Duodenal mucosa (tissue), 2 donors: ENCODE measurements around the gene NEURL1B.
A peak's percentile ranks its signal among the peaks of the same experiment; 100 is the strongest.

Experiments used
- H3K27ac ChIP-seq: one replicate; pipeline ENCODE4 v1.7.0; 2013; ENCODE audit warnings: low read depth, low read length
- H3K27me3 ChIP-seq, 2 donors: one replicate each; pipeline ENCODE4 v1.7.0; 2013; ENCODE audit warnings: low read length in 2 of 2, control low read depth in 1 of 2; ENCODE audit not compliant: insufficient read depth in 2 of 2, control insufficient read depth in 1 of 2
- H3K36me3 ChIP-seq, 2 donors: one replicate each; pipeline ENCODE4 v1.7.0; 2013; ENCODE audit warnings: low read length in 2 of 2, control low read depth in 1 of 2; ENCODE audit not compliant: insufficient read depth in 2 of 2, control insufficient read depth in 1 of 2
- H3K4me1 ChIP-seq, 2 donors: one replicate each; pipeline ENCODE4 v1.7.0; 2013; ENCODE audit warnings: low read length in 2 of 2, control low read depth in 1 of 2; ENCODE audit not compliant: insufficient read depth in 2 of 2, control insufficient read depth in 1 of 2
- H3K4me3 ChIP-seq, 2 donors: one replicate each; pipeline ENCODE4 v1.7.0; 2013; ENCODE audit warnings: low read length in 2 of 2, low read depth in 1 of 2
- H3K9ac ChIP-seq, 2 donors: one replicate each; pipeline ENCODE4 v1.7.0; 2013; ENCODE audit warnings: low read length in 2 of 2, low read depth in 1 of 2
- H3K9me3 ChIP-seq, 2 donors: one replicate each; pipeline ENCODE4 v1.7.0; 2013; ENCODE audit warnings: low read length in 2 of 2, control low read depth in 1 of 2; ENCODE audit not compliant: control insufficient read depth in 1 of 2

NEURL1B gene

GRCh38 chr5:172640822-172641358 is at the start of gene NEURL1B:
TSS of gene NEURL1B (plus strand) at chr5:172641263. CDS start at chr5:172641407, 144 bp downstream.
- Histone ChIP-seq H3K36me3 (no peaks in the 10 kb centered on the region), H3K4me3 (peak within 1 kb of the TSS; percentile 58 to 74), H3K27ac (peak within 1 kb of the TSS; percentile 39), H3K27me3 (no peaks in the 10 kb centered on the region), H3K9ac (peak within 1 kb of the TSS; percentile 63 to 65), H3K9me3 (no peaks in the 10 kb centered on the region), H3K4me1 (peaks cover 45 to 70% of the 10 kb centered on the region in 2 donors)

GRCh38 chr5:172591636-172592035 is 49.4 kb upstream of the NEURL1B start:
- H3K4me1 ChIP-seq = no peaks in the 10 kb centered on the region
- no peak overlapping the region for H3K4me3 ChIP-seq
- no peak overlapping the region for H3K9ac ChIP-seq
- no peaks in the 10 kb centered on the region for H3K36me3 ChIP-seq
- H3K9me3 ChIP-seq = no peaks in the 10 kb centered on the region
- H3K27me3 ChIP-seq = no peaks in the 10 kb centered on the region
- no peak overlapping the region for H3K27ac ChIP-seq

GRCh38 chr5:172592881-172593280 is 48.2 kb upstream of the NEURL1B start:
- Histone ChIP-seq H3K4me1 (no peaks in the 10 kb centered on the region), H3K27ac (no peak overlapping the region)

GRCh38 chr5:172593306-172593705 is 47.8 kb upstream of the NEURL1B start:
- no peak overlapping the region for H3K9ac ChIP-seq
- no peaks in the 10 kb centered on the region for H3K4me1 ChIP-seq
- no peaks in the 10 kb centered on the region for H3K36me3 ChIP-seq
- H3K4me3 ChIP-seq = no peak overlapping the region
- no peaks in the 10 kb centered on the region for H3K27me3 ChIP-seq
- no peaks in the 10 kb centered on the region for H3K9me3 ChIP-seq
- no peak overlapping the region for H3K27ac ChIP-seq

More at GRCh38 chr5:172592881-172593280, 48.2 kb upstream of the NEURL1B start:
- Histone ChIP-seq H3K9ac (no peak overlapping the region), H3K4me3 (no peak overlapping the region), H3K36me3 (no peaks in the 10 kb centered on the region), H3K9me3 (no peaks in the 10 kb centered on the region), H3K27me3 (no peaks in the 10 kb centered on the region)

DNA sequence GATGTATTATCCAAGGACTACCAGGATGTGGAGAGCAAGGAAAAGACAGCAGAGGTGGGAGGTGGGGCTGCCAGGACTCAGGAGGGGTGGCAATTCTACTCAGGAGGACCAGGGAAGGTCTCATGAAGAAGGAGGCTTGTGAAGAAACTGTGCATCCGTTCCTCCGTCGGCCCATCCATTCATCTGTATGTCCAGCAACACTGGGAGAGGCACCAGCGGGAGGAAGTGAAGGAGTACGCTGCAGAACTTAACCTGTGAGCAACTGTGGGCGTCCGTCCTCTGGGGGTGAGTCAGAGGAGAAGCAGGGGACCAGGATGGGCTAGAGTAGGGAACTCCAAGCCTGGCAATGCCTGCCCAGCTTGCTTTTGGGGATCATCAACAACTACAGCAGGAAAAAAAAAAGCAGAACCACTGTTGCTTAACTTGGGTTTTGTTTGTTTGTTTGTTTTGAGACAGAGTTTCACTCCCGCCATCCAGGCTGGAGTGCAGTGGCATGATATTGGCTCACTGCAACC is 47.3 kb upstream of the NEURL1B start:
- H3K9ac ChIP-seq = no peak overlapping the region
- H3K36me3 ChIP-seq = no peaks in the 10 kb centered on the region
- no peaks in the 10 kb centered on the region for H3K27me3 ChIP-seq
- H3K9me3 ChIP-seq = no peaks in the 10 kb centered on the region
- H3K4me3 ChIP-seq = no peak overlapping the region
- H3K27ac ChIP-seq = no peak overlapping the region
- H3K4me1 ChIP-seq = no peaks in the 10 kb centered on the region

- H3K9ac ChIP-seq = no peak overlapping the region
- no peaks in the 10 kb centered on the region for H3K27me3 ChIP-seq
- H3K4me3 ChIP-seq = no peak overlapping the region
- H3K27ac ChIP-seq = no peak overlapping the region
- H3K9me3 ChIP-seq = no peaks in the 10 kb centered on the region
- H3K36me3 ChIP-seq = no peaks in the 10 kb centered on the region
- H3K4me1 ChIP-seq = no peaks in the 10 kb centered on the region
These were observed 46.6 kb upstream of the NEURL1B start for GRCh38 chr5:172594431-172594830.

DNA sequence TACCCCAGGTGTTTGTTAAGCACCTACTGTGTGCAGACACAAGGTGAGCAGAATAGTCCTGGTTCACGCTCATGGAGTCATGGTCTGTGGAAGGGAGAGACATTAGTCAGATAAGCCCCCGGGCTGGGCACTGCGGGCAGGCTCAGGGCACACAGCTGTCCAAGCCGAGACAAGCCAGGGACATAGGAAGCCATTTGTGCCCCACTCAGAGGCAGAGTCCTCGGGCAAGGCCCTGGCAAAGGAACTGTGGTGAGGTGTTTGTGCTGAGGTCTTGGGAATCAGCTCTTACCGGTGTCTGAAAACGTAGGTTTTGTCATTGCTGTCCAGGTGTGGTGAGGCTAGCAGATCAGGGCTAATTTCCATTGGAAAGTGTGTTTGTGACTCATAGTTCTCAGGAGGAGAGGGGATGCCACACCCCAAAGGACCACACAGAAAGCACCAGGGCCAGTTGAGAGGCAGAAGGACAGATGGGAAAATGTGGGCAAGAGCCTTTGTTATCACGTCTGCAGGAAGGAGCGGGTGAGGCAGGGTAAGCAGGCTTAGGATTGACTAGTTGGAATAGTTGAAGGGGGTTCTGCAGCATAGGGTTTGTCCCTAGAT is 46.1 kb upstream of the NEURL1B start:
- no peak overlapping the region for H3K9ac ChIP-seq
- H3K36me3 ChIP-seq = no peaks in the 10 kb centered on the region
- H3K4me3 ChIP-seq = no peak overlapping the region
- H3K27me3 ChIP-seq = no peaks in the 10 kb centered on the region
- no peak overlapping the region for H3K27ac ChIP-seq
- no peaks in the 10 kb centered on the region for H3K9me3 ChIP-seq
- H3K4me1 ChIP-seq = no peaks in the 10 kb centered on the region

DNA sequence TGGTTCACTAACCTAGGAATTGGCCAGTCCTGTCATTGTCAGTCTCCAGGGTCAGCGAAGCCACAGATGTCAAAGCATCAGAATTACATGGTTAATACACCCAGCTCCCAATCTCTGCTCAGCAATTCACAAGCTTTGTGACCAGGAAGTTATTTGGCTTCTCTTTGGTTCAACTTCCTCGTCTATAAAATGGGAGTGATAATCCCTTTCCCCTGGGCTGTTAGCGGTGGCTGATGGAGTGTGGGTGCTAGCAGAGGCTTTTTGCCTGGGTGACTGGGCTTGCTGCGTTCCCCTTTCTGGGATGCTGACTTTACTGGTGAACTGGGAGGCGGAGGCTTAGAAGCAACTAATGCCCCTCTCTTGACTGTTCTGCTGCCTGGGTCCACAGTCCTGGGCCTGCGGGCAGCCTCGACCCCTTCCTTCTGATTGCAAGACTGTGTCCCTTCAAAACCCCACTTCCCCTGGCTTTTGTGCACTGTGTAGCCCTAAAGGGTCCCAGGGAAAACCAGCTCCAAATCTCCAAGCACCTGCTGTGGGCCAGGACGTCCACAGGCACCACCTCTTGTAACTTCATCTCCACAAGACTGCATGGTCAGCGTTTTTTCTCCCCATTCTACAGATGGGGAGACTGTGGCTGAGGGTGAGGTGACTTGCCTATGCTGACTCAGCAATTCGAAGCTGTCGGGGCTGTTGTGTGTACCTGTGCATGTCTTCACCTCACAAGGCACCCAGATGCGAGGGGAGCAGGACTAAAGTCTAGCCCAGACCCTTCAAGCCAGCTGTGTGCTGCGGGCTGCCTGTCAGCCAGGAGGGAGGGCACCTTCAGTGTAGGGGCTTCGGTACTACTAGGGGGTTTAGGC is 45.2 kb upstream of the NEURL1B start:
- H3K27ac ChIP-seq = no peak overlapping the region
- no peaks in the 10 kb centered on the region for H3K9me3 ChIP-seq
- H3K9ac ChIP-seq = no peak overlapping the region
- H3K4me1 ChIP-seq = no peaks in the 10 kb centered on the region
- no peaks in the 10 kb centered on the region for H3K36me3 ChIP-seq
- no peaks in the 10 kb centered on the region for H3K27me3 ChIP-seq
- H3K4me3 ChIP-seq = no peak overlapping the region

DNA sequence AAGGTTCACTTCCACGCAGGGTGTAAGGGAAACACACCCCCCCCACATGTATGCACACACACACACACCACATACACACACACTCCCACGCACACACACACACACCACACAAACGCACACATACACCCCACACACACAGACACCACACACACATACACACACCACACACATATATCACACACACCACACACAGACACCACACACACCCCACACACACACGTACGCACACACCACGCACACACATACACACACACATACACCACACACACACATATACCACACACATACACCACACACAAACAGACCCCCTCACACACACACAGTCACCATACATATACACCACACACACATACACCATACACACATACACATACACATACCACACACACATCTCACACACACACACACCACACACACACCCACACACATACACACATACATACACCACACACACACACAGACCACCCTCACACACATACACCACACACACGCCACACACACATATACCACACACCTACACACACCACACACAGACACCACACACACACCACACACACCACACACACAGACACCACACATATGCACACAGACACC is 44.3 kb upstream of the NEURL1B start:
- Histone ChIP-seq H3K27me3 (no peaks in the 10 kb centered on the region), H3K4me3 (no peak overlapping the region), H3K36me3 (no peaks in the 10 kb centered on the region), H3K27ac (no peak overlapping the region), H3K9me3 (no peaks in the 10 kb centered on the region), H3K4me1 (no peaks in the 10 kb centered on the region), H3K9ac (no peak overlapping the region)

DNA sequence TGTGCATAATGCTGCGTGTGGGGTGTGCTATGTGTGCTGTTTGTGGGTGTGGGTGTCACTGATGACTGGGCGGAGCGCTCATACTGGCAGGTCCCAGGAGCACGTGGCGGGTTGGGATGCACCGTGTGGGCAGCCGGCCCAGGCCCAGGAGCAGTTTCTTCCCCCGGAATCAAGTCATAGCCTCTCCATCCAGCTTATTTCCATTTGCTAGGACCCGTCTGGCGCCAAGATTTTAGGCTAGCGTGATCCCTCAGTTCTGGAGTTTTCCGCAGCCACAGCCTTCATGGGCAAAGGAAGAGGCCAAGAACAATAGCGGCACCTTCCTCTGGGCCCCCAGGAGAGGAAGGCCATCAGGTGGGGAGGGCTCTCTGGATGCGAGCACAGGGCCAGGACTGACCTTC is 43.3 kb upstream of the NEURL1B start:
- Histone ChIP-seq H3K4me3 (no peak overlapping the region), H3K9me3 (no peaks in the 10 kb centered on the region), H3K27me3 (no peaks in the 10 kb centered on the region), H3K4me1 (no peaks in the 10 kb centered on the region), H3K36me3 (no peaks in the 10 kb centered on the region), H3K9ac (no peak overlapping the region), H3K27ac (no peak overlapping the region)
